GM21390 (cell line): ENCODE results near the gene BTRC.
"Not testable (repeated sequence)": the region's sequence is repeated elsewhere in the genome, so short reads cannot be mapped to it uniquely, and the experiment has no call there.

Experiments
- ATAC-seq: cut with Tn5 transposase; IDR thresholded peaks from one replicate; pipeline ENCODE4 v1.9.1; 2021; ENCODE audit not compliant: unreplicated experiment

Gene BTRC

DNA sequence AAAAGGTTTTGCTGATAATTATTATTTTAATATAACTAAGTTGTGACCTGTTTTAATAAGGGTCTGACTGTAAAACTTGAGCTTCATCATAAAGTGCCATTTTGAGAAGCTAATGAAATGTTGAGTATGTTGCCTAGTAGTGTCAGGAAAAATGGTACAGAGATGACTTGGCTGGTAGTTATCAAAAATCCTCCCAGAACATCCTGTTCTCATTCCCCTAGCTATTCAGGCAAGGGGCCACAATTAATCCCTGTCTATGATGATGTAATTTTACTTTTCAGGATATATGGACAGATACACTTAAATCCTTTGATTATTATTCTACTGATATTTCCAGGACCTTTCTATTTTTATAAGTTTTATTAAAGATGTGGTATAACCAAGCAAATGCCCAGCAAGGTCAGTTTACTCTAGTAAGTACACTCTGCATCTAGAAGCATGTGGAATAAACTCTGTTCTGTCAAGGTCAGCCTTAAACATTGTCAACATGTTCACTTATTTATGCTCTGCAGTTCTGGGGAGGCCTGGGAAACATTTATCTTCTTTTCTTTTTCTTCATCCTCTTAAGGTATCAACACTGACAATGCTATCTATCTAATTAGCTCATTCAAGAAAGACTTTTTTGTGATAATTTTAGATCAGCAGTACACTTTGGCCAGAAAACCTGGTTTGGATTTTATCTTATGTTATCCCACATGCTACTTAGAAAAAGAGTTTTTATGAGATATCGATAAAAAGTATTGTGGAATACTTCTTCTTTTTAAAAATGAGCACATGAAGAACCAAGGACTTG, 32.1 kb downstream of the BTRC start:
- no peak for ATAC-seq

DNA sequence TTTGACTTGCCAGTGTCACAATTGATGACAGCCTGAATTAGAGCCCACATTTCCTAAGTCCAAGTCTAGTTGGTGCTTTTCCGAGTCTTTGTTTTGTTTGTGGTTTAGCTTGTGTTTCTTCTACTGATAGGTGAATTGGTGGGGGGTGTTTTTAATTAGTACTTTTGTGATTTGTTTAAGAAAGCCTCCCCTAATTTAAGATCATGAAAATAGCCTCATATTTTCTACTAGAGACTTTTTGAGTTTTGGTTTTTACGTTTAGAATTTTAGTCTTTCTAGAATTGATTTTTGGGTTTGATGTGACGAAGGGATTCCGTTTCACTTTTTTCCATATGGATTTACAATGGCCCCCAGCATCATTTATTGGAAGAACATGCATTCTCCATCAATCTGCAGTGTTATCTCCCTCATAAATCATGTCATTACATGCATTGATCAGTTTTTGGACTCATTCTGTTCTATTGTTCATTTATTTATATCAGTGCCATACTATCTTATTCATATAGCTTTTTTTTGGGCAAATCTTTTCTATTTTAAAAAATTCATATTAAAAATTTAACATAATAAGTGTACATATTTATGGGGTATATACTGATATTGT, 32.8 kb downstream of the BTRC start:
- no peak for ATAC-seq

DNA sequence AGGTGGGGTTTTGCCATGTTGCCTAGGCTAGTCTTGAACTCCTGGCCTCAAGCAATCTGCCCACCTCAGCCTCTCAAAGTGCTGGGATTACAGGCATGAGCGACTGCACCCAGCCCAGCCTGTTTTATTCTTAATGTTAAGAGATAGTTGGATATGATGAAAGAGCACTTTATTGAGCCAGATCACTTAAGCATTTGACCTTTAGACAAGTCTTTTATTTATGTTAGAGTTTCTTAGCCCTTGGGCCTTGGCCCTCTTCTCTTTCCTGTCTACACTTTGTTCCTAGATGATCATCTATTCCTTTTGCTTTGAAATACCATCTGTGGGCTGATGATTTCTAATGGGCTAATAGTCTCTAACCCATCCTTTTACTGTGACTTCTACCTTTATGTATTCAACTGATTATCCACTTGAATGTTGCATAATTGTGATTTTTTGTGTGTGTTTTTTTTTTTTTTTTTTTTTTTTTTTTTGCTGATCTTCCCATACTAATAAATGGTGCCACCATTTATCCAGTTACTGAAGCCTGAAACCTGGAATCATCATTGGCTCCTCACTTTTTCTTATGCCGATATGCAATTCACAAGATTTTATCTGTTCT, 34.8 kb downstream of the BTRC start:
- no peak for ATAC-seq

DNA sequence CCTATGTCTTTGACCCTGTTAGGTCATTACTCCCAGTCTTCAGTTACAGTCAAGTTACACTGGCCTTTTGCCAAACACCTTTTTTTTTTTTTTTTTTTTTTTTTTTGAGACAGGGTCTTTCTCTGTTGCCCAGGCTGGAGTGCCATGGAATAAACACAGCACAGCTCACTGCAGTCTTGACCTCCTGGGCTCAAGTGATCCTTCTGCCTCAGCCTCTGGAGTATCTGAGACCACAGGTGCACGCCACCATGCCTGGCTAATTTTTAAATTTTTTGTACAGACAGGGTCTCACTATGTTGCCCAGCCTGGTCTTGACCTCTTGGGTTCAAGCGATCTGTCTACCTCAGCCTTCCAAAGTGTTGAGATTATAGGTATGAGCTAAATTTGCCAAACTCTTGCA, 35.6 kb downstream of the BTRC start:
- not testable (repeated sequence) for ATAC-seq

DNA sequence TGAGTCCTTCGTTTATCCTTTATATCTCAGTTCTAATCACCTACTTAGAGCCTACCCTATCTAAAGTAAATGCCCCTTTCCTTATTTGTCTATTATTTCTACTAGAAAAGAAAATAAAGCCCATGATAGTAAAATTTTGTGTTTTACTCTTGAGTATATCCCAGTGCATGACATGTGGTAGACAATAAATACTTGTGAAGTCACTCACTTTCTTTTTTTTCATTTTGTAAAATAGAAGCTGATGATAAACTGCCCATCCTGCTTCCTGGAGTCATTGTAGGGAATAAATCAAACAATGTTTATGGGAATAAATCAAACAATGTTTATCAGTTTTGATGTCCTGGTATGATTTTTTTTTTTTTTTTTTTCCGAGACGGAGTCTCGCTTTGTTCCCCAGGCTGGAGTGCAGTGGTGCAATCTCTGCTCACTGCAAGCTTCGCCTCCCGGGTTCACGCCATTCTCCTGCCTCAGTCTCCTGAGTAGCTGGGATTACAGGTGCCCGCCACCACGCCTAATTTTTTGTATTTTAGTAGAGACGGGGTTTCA, 36.1 kb downstream of the BTRC start:
- ATAC-seq: no peak

DNA sequence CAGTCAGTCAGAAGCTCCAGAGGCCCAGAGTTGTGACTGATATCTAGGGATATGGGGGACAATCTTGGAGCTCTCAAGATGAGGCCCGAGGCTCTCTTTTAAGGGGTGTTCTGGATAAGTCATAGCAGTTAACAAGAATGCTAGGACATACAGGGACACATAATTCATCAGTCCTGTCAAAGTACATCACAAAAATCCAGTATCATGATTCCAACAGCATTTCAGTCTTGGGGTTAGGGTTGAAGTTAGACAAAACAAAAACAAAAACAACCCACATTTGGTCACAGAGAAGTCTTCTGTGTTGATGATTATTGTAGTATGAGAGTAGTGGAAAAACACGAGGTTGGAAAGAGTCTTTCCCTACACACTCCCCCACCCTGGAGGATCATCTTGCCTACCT, 39.4 kb downstream of the BTRC start:
- ATAC-seq: no peak

DNA sequence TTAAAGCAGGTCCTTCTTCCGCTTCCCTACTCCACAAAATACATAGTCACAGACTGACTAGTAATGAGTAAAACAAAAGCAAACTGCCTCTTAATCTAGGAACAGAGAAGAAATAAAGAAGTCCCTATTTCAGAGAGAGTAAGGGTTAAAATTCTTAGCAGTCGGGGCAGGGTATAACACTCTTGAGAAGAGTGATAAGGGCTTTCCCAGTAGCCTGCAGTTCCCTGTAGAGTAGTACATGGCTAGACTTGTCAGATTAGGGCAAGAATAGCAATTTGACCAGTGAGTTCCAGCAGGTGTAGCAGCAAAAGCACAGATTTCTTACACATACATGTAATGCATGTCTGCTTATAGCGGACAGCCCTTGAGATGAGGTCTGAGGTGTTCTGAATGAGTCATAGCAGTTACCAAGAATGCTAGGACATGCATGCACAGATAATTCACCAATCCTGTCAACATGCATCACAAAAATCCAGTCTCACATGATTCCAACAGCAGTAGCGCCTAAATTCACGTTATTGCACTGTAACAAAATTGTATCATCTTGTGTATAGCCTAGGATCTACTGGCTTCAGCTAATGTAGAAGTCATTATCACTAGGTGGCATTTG, 40.7 kb downstream of the BTRC start:
- no peak for ATAC-seq

DNA sequence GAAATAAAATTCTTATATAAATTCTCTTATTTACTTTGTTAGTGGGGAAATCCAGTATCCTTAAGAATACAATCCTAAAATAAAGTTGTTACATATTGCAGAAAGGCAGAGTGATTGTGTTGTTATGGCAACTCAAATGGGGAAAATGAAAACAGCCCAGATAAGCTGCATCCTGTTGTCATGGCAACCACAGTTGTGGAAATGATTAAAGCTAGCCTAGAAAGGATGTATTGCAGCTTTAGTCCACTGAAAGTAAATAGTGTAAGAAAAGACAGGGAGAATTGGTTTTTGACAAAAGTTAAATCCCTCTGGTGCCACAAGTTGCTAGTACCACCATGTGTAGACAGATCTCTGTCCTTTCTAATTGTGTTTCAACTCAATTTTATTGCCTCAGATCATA, 43.2 kb downstream of the BTRC start:
- ATAC-seq: no peak

DNA sequence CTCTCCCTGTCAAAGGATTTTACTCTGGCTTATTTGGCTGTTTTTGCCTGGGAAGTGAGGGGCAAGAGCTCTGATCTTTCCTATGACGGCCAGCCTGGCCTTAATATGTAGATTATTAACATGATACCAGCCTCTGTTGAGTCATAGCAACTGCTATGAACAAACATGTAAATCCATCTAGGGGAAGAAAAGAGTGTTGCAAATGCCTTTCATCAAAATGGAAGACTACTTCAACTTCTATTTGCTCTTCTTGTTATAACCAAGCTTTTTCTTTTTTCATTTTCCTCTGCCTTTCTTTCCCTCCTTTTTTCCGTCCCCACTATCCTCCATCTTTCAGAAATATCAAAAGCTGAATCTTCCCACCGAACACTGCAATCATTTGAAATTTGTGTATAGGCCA, 46.6 kb downstream of the BTRC start:
- no peak for ATAC-seq

DNA sequence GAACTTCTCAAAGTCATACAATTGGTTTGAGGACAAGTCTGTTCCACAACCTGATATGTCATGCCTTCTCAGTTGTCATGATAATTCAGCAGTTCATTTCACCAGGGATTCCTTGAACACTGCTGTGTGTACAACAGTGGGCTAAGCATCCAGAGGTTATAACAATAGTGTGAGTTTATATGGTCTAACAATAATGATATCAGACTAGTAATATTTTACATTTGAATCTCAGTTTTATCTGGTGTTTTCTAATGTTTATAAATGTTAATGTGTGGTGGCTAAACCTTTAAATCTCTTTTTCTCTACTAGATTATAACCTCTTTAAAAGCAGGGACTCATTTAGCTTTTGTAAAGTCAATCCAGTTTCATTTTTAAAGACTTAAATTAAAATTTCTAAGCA, 48.7 kb downstream of the BTRC start:
- ATAC-seq: no peak

DNA sequence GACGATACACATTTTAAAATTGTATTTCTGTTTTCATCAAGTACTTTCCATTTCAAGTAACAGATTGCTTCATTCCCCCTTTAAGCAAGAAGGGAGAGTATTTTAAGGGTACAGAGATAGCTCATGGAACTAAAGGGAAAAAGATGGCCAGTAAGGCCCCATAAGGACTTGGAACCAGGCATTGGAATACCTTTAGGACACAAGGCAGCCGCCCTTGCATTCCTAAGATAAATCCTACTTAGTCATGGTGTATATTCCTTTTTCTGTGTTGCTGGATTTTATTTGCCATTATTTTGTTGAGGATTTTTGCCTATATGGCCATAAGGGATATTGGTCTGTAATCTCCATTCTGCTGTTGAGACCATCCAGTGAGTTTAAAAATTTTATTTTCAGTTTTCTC, 49.2 kb downstream of the BTRC start:
- no peak for ATAC-seq

DNA sequence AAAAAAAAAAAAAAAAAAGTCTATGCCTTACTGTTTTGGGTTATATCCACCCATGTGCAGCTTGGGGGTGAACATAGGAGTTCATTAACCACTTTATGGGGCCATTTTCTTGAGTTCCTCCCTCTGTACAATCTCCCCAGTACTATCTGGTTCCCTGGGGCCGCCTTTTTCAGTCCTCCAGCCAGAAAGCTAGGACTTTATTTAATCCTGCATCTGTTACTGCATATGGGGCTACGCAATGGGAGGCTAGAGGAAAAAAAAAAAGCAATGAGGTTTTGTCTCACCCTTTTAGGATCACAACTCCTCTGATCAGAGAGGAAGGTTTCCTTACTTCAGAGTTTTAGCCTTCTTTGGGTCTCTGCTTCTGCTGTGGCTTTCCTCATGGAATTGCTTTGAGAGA, 51.0 kb downstream of the BTRC start:
- no peak for ATAC-seq

DNA sequence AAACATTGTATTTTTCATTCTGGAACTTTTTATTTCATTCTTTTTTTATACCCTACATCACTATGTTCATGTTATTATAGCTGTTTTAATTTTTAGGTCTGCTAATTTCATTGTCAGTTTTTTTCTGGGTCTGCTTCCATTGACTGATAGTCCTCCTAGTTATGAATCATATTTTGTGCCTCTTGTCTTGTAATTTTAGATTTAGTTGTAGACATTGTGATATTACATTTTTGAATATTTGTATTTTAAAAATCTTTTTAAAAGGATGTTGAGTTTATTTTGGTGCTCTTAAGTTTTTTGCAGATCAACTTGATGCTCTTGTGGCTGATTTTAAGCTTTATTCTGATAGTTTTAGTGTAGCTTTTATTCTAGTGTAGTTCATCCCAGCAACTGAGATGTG, 57.6 kb downstream of the BTRC start:
- ATAC-seq: no peak

DNA sequence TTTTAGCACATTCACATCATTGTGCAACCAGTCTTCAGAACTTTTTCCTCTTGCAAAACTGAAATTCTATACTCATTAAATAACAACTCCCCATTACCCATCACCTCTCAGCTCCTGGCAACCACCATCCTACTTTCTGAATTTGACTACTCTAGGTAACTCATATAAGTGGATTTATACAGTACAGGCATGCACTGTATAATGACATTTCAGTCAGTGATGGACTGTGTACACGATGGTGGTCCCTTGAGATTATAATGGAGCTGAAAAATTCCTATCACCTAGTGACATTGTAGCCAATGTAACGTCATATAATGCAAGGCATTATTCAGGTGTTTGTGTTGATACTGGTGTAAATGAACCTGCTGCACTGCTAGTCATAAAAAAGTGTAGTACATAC, 60.1 kb downstream of the BTRC start:
- no peak for ATAC-seq

DNA sequence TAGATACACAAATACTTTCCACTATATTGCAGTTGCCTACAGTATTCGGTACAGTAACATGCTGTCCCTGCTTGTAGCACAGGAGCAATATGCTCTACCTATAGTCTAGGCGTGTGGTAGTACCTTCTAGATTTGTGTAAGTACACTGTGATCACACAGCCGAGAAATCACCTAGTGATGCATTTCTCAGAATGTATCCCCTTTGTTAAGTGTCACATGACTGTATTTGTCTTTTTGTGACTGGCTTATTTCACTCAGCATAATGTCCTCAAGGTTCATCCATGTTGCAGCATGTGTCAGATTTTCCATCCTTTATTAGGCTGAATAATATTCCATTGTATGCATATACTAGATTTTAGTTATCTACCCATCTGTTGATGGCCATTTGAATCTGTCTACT, 61.9 kb downstream of the BTRC start:
- ATAC-seq: no peak

DNA sequence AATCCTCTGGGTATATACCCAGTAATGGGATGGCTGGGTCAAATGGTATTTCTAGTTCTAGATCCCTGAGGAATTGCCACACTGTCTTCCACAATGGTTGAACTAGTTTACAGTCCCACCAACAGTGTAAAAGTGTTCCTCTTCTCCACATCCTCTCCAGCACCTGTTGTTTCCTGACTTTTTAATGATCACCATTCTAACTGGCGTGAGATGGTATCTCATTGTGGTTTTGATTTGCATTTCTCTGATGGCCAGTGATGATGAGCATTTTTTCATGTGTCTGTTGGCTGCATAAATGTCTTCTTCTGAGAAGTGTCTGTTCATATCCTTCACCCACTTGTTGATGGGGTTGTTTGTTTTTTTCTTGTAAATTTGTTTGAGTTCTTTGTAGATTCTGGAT, 68.0 kb downstream of the BTRC start:
- ATAC-seq: not testable (repeated sequence)

DNA sequence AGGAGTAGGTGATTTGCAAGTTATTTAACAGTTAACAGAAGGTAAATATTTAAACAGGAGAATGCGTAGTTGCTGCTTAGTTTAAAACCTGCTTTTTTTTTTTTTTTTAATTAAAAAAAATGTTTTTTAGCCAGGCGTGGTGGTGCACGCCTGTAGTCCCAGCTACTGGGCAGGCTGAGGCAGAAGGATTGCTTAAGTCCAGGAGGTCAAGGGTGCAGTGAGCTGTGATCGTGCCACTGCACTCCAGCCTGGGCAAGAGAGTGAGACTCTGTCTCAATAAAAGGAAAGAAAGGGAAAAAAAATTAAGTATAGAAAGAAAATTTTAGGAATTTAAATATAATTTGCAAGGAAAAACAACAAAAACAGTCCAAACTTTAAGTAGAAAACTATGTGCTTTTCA, 71.6 kb downstream of the BTRC start:
- ATAC-seq: no peak

DNA sequence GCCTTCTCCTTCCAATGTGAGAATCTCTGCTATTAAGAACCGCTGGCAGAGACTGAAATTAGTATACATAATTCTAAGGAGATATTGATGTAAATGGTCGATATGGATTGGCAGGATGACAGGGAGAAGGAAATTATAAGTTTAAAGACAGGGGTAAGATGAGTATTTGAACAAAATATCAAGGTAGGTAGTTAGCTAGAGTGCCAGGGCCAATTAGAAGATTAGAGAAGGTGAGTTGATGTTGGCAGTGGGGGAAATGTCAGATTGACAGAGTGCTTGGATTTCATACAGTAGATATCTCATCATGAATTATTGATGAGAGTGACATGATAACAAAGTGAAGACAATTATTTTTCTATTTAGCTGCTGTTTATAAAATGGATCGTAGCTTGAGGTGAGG, 74.1 kb downstream of the BTRC start:
- ATAC-seq: no peak

DNA sequence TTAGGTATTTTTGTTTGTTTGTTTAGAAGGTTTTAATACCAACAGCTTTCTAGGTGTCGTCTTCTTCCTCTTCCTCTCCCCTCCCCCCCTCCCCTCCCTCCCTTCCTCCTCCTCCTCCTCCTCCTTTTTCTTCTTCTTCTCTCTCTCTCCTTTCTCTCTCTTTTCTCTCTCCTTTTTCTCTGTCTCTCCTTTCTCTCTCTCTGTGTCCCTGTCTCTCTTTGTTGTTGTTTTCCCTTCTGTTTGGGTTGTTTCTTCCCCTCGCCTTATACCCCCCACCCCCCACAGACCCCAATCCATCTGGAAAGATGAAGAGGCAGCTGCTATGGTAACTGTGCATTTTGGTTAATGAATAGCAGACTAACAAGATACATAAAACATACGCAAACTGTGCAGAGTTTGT, 75.5 kb downstream of the BTRC start:
- no peak for ATAC-seq

DNA sequence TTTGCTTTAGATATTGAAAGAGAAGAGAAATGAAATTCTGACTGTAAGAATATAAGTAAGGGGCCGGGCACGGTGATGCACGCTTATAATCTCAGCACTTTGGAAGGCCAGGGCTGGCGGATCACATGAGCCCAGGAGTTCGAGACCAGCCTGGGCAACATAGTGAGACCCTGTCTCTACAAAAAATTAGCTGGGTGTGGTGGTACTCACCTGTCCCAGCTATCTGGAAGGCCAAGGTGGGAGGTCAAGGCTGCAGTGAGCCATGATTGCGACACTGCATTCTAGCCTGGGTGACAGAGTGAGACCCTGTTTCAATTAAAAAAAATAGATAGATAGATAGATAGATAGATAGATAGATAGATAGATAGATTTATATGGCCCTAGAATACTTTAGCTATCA, 82.3 kb downstream of the BTRC start:
- ATAC-seq: no peak

DNA sequence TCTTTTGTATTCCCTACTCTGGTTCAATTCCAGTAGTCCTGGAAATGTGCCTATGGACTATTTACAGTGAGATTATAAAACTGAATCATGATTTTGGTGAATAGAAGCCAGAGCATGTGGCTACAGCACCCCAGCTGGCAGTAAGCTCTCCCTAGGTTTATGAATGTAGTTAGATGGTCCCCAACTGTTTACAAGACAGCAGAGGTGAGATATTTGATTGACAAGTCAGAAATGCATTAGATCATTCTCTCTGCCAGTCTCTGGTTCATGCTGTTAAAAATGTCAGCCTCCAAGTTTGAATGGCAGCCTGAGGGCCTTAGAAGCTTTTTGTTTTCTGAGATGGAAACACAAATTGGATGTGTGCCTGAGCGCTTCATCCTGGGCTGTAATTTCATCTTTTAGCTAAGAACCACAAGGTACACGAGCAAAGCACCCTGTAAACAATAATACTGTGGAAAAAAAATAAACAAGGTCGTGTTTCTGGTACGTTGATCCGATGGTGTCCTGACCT, 85.0 kb downstream of the BTRC start:
- ATAC-seq: no peak
